ENCODE results near the gene FOXP2.

FOXP2 gene

DNA sequence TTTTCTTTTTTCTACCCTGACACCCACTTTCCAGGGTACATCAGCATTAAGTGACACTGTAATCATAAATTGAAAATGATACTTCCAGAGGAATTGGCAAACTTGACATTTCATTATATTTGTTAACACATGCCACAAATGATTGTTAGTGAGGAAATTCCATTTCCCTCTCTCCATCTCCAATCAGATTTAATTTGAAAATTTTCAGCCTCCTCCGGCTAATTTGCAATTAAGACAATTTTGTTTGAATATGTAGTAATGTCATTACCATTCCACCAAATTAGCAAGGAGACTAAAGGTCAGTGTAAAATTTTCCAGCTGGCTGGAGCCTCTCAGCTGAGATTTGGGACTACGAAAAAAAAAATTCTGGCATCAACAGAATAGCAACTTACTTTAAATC lies 242.7 kb downstream of the FOXP2 start:
- Histone ChIP-seq H3K9me3 (ENCODE audit: control insufficient read depth, insufficient read depth, low read length) (no peaks in the 10 kb centered on the region), H3K27ac (ENCODE audit: low read depth, low read length) (no peak overlapping the region), H3K4me3 (ENCODE audit: low read depth, low read length) (no peak overlapping the region), H3K4me1 (ENCODE audit: control insufficient read depth, insufficient read depth, low read length) (peaks cover 68% of the 10 kb centered on the region), H3K9ac (ENCODE audit: low read depth, low read length) (no peak overlapping the region), H3K27me3 (ENCODE audit: control insufficient read depth, insufficient read depth, low read length) (no peaks in the 10 kb centered on the region), H3K36me3 (ENCODE audit: control insufficient read depth, insufficient read depth, low read length) (no peaks in the 10 kb centered on the region)

DNA sequence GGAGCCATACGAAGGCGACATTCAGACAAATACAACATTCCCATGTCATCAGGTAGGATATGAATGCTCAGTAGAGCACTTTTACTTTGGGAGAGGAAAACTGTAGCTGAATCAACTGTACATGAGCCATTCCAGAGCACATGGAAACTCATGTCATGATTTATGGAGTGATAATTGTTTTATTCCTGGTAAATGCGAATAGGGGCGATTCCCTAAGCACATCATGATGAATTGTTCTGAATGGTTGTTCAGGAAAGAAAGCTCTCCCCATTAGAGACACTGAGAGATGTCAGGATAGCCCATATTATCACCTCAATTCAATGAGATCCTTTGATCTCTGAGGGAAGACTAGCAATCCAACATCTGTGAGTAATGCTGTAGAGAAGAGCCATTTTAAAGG lies 243.6 kb downstream of the FOXP2 start:
- no peaks in the 10 kb centered on the region for H3K9me3 ChIP-seq (ENCODE audit: control insufficient read depth, insufficient read depth, low read length)
- peaks cover 67% of the 10 kb centered on the region for H3K4me1 ChIP-seq (ENCODE audit: control insufficient read depth, insufficient read depth, low read length)
- H3K36me3 ChIP-seq (ENCODE audit: control insufficient read depth, insufficient read depth, low read length), result no peaks in the 10 kb centered on the region
- no peak overlapping the region for H3K9ac ChIP-seq (ENCODE audit: low read depth, low read length)
- no peak overlapping the region for H3K4me3 ChIP-seq (ENCODE audit: low read depth, low read length)
- no peak overlapping the region for H3K27ac ChIP-seq (ENCODE audit: low read depth, low read length)
- no peaks in the 10 kb centered on the region for H3K27me3 ChIP-seq (ENCODE audit: control insufficient read depth, insufficient read depth, low read length)

DNA sequence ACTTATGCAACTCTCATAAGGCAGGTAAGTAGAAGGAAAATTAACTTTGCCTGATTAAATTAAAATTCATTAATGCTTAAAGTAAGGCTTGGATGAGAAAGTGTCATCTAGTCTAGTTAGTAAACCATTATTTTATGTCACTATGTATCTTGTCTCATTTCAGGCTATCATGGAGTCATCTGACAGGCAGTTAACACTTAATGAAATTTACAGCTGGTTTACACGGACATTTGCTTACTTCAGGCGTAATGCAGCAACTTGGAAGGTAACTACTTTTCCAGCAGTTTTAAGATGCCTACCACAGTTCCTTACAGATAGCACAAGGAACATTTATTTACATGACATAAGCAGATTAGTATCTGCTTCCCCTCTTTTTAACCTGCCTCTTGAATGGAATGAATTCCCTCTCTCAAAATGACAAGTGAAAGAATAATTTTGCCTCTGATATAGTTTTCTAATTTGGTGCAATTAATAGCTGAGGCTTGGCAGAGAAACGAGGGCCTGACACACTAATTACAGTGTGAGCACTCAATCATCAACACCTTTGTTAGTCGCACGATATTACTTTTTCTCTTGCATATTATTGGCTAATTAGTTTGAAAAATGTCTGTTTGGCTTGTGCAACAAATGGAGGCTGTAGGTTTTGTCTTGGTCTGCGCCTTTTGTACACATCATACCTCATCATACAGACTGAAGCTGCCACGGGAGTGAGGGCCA lies 245.0 kb downstream of the FOXP2 start:
- Histone ChIP-seq H3K9me3 (ENCODE audit: control insufficient read depth, insufficient read depth, low read length) (no peaks in the 10 kb centered on the region), H3K4me3 (ENCODE audit: low read depth, low read length) (no peak overlapping the region), H3K9ac (ENCODE audit: low read depth, low read length) (no peak overlapping the region), H3K27me3 (ENCODE audit: control insufficient read depth, insufficient read depth, low read length) (no peaks in the 10 kb centered on the region), H3K4me1 (ENCODE audit: control insufficient read depth, insufficient read depth, low read length) (peaks cover 58% of the 10 kb centered on the region), H3K36me3 (ENCODE audit: control insufficient read depth, insufficient read depth, low read length) (no peaks in the 10 kb centered on the region), H3K27ac (ENCODE audit: low read depth, low read length) (no peak overlapping the region)

DNA sequence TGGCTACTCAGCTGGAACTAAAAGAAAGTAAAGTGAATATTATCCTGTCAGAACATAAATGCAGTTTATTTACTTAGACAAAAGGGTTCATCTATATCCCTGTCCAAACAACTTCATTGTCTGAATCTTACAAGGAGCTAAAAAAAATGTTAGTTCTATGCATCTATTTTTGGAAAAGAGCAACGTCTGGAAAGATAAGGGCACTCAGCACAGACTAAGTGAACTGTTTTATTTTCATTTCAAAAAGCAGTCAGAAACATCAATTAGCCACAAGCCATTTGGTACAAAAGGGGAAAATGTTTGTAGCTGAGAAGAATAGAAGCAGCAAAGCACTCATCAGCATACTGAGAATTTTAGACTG lies 245.5 kb downstream of the FOXP2 start:
- no peaks in the 10 kb centered on the region for H3K9me3 ChIP-seq (ENCODE audit: control insufficient read depth, insufficient read depth, low read length)
- no peak overlapping the region for H3K9ac ChIP-seq (ENCODE audit: low read depth, low read length)
- no peak overlapping the region for H3K27ac ChIP-seq (ENCODE audit: low read depth, low read length)
- H3K4me1 ChIP-seq (ENCODE audit: control insufficient read depth, insufficient read depth, low read length), result peaks cover 58% of the 10 kb centered on the region
- no peaks in the 10 kb centered on the region for H3K36me3 ChIP-seq (ENCODE audit: control insufficient read depth, insufficient read depth, low read length)
- H3K27me3 ChIP-seq (ENCODE audit: control insufficient read depth, insufficient read depth, low read length), result no peaks in the 10 kb centered on the region
- H3K4me3 ChIP-seq (ENCODE audit: low read depth, low read length), result no peak overlapping the region

DNA sequence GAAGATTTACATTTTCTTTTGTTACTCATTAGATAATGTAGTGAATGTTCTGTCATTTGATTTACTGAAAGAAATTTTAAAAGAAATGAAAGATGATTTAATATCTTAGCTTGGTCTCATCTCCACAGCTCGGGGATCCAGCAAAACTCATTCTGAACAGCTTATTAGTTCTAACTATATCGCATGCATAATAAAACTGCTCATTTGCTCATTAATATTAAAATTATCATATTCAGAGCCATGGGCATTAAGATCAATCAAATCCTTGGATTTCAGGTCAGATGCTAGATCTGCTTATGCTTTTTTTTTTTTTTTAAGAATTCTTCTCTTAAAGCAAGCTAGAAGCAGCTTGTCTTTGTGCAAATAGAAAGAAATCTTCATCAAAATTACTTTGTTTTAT lies 246.1 kb downstream of the FOXP2 start:
- H3K4me3 ChIP-seq (ENCODE audit: low read depth, low read length), result no peak overlapping the region
- H3K9ac ChIP-seq (ENCODE audit: low read depth, low read length), result no peak overlapping the region
- H3K9me3 ChIP-seq (ENCODE audit: control insufficient read depth, insufficient read depth, low read length), result no peaks in the 10 kb centered on the region
- H3K27ac ChIP-seq (ENCODE audit: low read depth, low read length), result no peak overlapping the region
- H3K27me3 ChIP-seq (ENCODE audit: control insufficient read depth, insufficient read depth, low read length), result no peaks in the 10 kb centered on the region
- peaks cover 58% of the 10 kb centered on the region for H3K4me1 ChIP-seq (ENCODE audit: control insufficient read depth, insufficient read depth, low read length)
- no peaks in the 10 kb centered on the region for H3K36me3 ChIP-seq (ENCODE audit: control insufficient read depth, insufficient read depth, low read length)

DNA sequence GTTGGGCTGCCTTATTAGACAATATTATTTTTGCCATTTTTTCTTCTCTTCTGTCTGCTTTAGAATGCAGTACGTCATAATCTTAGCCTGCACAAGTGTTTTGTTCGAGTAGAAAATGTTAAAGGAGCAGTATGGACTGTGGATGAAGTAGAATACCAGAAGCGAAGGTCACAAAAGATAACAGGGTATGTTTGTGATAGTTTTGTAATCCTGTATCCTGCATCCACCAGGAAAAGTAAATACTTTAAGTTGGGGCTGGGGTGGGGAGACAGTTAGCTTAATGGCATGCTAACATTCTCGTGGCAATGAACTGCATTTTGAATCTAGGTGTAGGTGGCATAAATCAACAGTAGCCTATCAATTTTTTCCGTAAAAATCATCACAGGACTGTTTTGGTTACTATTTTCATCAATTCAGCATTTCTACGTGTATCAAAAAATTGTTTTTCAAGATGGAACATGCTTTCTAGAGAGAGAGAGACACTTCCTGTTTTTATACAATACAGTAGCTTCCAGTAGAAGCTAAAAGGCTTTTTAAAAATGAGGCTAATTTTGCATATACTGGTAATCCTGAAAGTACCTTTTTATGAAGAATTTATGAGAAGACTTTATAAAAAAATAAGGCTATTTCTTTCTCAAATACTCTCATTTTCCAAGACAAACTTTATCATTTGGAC lies 247.5 kb downstream of the FOXP2 start:
- Histone ChIP-seq H3K4me3 (ENCODE audit: low read depth, low read length) (no peak overlapping the region), H3K27ac (ENCODE audit: low read depth, low read length) (no peak overlapping the region), H3K4me1 (ENCODE audit: control insufficient read depth, insufficient read depth, low read length) (peaks cover 50% of the 10 kb centered on the region)

DNA sequence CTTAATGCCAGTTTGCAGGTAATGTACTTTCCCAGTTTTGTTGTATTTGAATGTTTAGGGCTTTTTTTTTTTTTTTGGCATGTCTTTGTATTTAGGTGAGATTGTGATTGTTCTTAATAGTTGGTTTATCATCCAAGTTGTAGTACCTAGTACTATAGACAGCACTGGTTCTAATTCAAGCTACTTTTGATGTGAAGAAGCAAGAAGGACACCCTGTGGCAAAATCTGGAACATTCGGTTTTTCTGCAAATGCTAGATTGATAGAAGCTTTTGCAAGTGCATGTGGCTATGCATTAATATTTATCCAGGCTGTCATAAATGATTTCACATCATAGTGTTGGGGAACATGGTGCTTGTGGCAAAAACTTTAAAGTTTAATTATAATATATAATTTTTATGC lies 248.9 kb downstream of the FOXP2 start:
- Histone ChIP-seq H3K9me3 (ENCODE audit: control insufficient read depth, insufficient read depth, low read length) (no peaks in the 10 kb centered on the region), H3K9ac (ENCODE audit: low read depth, low read length) (no peak overlapping the region), H3K27ac (ENCODE audit: low read depth, low read length) (no peak overlapping the region), H3K36me3 (ENCODE audit: control insufficient read depth, insufficient read depth, low read length) (no peaks in the 10 kb centered on the region), H3K4me3 (ENCODE audit: low read depth, low read length) (no peak overlapping the region), H3K4me1 (ENCODE audit: control insufficient read depth, insufficient read depth, low read length) (peaks cover 37% of the 10 kb centered on the region), H3K27me3 (ENCODE audit: control insufficient read depth, insufficient read depth, low read length) (no peaks in the 10 kb centered on the region)

More for the DNA sequence above, 247.5 kb downstream of the FOXP2 start:
- H3K9me3 ChIP-seq (ENCODE audit: control insufficient read depth, insufficient read depth, low read length), result no peaks in the 10 kb centered on the region
- no peaks in the 10 kb centered on the region for H3K27me3 ChIP-seq (ENCODE audit: control insufficient read depth, insufficient read depth, low read length)
- H3K9ac ChIP-seq (ENCODE audit: low read depth, low read length), result no peak overlapping the region
- H3K36me3 ChIP-seq (ENCODE audit: control insufficient read depth, insufficient read depth, low read length), result no peaks in the 10 kb centered on the region

DNA sequence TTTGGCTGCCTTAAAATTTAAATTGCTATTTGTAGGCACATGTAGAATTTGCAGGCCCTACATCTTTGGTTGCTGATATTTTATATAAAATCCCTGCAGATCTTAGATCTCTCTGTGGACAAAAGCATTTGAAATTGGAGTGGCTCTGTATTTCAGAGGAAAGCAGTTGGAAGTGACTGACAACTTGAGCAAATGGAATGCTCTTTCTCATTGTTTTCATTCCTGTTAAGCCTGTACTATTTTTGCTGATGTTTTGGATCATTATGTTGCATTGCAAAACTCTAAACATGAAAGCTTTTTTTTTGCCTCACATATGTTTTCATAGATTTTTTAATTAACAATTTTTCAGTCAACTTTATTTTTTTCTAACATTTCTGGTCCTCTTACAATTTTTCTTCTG lies 256.1 kb downstream of the FOXP2 start:
- Histone ChIP-seq H3K9ac (ENCODE audit: low read depth, low read length) (no peak overlapping the region), H3K4me3 (ENCODE audit: low read depth, low read length) (no peak overlapping the region), H3K27ac (ENCODE audit: low read depth, low read length) (no peak overlapping the region), H3K9me3 (ENCODE audit: control insufficient read depth, insufficient read depth, low read length) (no peaks in the 10 kb centered on the region), H3K4me1 (ENCODE audit: control insufficient read depth, insufficient read depth, low read length) (no peaks in the 10 kb centered on the region), H3K27me3 (ENCODE audit: control insufficient read depth, insufficient read depth, low read length) (no peaks in the 10 kb centered on the region), H3K36me3 (ENCODE audit: control insufficient read depth, insufficient read depth, low read length) (no peaks in the 10 kb centered on the region)

DNA sequence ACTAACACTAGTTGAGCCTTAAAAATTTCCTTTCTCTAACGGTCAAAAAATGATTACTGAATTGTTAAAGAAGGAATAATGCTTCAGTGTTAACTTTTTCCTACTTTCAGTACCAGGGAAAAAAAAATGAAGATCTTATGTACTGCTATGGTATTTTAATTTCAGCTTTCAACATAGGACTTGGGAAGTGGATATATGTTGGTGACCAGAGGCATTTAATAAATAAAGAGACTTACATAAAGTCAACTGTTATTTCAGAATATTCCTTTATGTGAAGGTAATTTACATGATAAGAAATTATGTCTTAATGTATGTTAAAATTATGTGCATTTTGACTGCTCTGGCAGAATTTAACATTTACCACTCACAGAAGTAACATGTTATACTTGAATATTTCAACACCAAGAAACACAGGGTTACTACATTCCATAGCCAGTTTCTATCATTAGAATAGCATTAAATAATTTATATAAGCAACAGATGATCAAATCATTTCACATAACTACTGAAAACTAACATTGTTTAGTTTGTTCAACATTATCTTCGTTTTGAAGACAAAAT lies 257.0 kb downstream of the FOXP2 start:
- H3K9ac ChIP-seq (ENCODE audit: low read depth, low read length), result no peak overlapping the region
- H3K36me3 ChIP-seq (ENCODE audit: control insufficient read depth, insufficient read depth, low read length), result no peaks in the 10 kb centered on the region
- no peaks in the 10 kb centered on the region for H3K9me3 ChIP-seq (ENCODE audit: control insufficient read depth, insufficient read depth, low read length)
- no peak overlapping the region for H3K4me3 ChIP-seq (ENCODE audit: low read depth, low read length)
- no peak overlapping the region for H3K27ac ChIP-seq (ENCODE audit: low read depth, low read length)
- H3K27me3 ChIP-seq (ENCODE audit: control insufficient read depth, insufficient read depth, low read length), result no peaks in the 10 kb centered on the region
- no peaks in the 10 kb centered on the region for H3K4me1 ChIP-seq (ENCODE audit: control insufficient read depth, insufficient read depth, low read length)

DNA sequence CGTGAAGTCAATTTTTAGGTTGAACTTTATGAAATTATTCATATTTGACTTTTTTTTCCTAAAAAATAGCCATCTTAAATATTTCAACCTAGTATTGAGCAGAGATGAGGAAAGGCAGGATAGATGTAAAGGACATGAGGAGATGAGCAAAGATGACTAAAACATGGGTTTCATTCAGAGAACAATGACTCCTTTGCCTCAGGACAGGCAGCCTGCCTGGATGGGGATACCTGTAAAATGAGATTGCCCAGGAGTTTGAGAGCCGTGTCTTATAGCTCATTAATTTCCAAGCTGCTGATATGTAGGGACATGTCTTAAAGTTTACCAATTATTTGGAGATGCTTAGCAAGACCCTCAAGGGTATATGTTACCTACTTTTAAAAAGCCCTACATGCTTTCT lies 263.5 kb downstream of the FOXP2 start:
- Histone ChIP-seq H3K9me3 (ENCODE audit: control insufficient read depth, insufficient read depth, low read length) (no peaks in the 10 kb centered on the region), H3K4me1 (ENCODE audit: control insufficient read depth, insufficient read depth, low read length) (no peaks in the 10 kb centered on the region), H3K4me3 (ENCODE audit: low read depth, low read length) (no peak overlapping the region), H3K9ac (ENCODE audit: low read depth, low read length) (no peak overlapping the region), H3K27ac (ENCODE audit: low read depth, low read length) (no peak overlapping the region), H3K36me3 (ENCODE audit: control insufficient read depth, insufficient read depth, low read length) (no peaks in the 10 kb centered on the region), H3K27me3 (ENCODE audit: control insufficient read depth, insufficient read depth, low read length) (no peaks in the 10 kb centered on the region)

DNA sequence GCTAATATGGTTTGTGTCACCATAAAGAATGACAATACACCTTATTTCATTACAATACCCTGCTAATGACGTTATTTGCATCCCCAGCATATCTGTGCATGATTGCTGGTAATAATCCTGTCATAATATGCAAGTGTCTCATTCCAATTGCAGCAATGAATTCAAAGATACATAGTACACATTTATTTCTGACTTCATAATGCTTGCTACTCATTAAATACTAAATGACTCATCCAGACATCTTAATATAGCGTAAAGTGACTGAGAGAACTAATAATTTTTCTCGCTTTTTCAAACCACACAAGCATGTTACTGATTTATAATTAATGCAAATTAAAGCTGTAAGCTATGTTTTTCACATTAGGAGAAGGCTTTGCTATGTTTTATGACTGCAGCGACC lies 272.6 kb downstream of the FOXP2 start:
- Histone ChIP-seq H3K9ac (ENCODE audit: low read depth, low read length) (no peak overlapping the region), H3K9me3 (ENCODE audit: control insufficient read depth, insufficient read depth, low read length) (no peaks in the 10 kb centered on the region), H3K36me3 (ENCODE audit: control insufficient read depth, insufficient read depth, low read length) (no peaks in the 10 kb centered on the region), H3K4me3 (ENCODE audit: low read depth, low read length) (no peak overlapping the region; the same call in 1 of the 2 replicates), H3K27ac (ENCODE audit: low read depth, low read length) (no peak overlapping the region), H3K27me3 (ENCODE audit: control insufficient read depth, insufficient read depth, low read length) (no peaks in the 10 kb centered on the region), H3K4me1 (ENCODE audit: control insufficient read depth, insufficient read depth, low read length) (peaks cover 39% of the 10 kb centered on the region)
